Measurements from ENCODE around the gene ATP5MC2. TPM values are rescaled to one million over a fixed set of nuclear protein-coding genes. Genes with fewer than 3 reads are reported as not detected.
"Not testable (repeated sequence)": the region's sequence is repeated elsewhere in the genome, so short reads cannot be mapped to it uniquely, and the experiment has no call there.

ATP5MC2 gene
- total and polyA plus RNA-seq, 2 donors = 109 to 513 TPM

DNA sequence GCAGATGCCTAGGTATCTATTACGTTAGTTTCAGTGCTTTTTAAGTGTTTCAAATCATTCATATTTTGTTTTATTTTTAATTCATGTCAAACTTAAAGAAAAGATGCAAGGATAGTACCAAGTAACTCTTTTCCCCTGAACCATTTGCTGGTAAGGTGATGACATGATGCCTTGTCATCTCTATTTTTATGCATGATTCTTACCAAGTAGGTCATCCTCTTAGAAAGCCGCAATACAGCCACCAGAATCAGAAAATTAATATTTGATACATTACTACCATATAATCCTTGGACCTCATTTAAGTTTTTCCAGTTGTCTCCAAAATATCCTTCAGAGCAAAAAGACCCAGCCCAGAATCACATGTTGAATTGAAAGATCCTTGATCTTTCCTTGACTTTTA lies 22.3 kb downstream of the ATP5MC2 start:
- Histone ChIP-seq H3K27ac (ENCODE audit: low read depth) (no peak overlapping the region), H3K36me3 (ENCODE audit: insufficient read depth) (no peaks in the 10 kb centered on the region), H3K4me3 (ENCODE audit: low read depth, low read length) (no peak overlapping the region), H3K4me1 (ENCODE audit: insufficient read depth) (no peaks in the 10 kb centered on the region)
- DNase-seq (ENCODE audit: extremely low spot score) = no peak
- 94% methylated on average over 2 of the region's 2 CpGs for WGBS

DNA sequence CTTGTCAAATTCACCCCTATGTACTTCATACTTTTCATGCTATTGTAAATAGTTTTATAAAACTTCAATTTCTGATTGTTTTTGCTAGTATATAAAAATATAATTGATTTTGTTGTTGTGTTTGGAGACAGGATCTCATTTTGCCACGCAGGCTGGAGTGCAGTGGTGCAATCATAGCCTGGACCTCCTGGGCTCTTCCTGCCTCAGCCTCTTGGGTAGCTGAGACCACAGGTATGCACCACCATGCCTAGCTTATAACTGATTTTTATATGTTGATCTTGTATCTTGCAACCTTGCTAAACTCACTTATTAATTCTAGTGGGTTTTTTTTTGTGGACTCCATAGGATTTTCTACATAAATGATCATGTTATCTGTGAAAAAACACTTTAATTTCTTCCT lies 23.5 kb downstream of the ATP5MC2 start:
- Histone ChIP-seq H3K27ac (ENCODE audit: low read depth) (no peak overlapping the region), H3K4me3 (ENCODE audit: low read depth, low read length) (no peak overlapping the region), H3K36me3 (ENCODE audit: insufficient read depth) (no peaks in the 10 kb centered on the region), H3K4me1 (ENCODE audit: insufficient read depth) (no peaks in the 10 kb centered on the region)
- WGBS = 80% methylated on average over 1 of the region's 1 CpG
- DNase-seq (ENCODE audit: extremely low spot score) = no peak

DNA sequence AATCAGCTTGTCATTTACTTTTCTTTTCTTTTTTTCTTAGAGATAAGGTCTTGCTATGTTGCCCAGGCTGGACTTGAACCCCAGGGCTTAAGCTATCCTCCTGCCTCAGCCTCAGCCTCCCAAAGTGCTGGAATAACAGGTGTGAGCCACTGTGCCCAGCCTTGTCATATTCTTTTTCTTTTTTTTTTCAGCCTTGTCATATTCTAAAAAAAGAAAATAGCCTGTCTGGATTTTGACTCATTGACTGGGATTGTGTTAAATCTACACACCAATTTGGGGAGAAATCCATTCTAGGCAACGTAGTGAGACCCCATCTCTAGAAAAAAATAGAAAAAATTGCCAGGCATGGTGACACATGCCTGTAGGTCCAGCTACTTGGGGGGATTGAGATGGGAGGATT lies 24.1 kb downstream of the ATP5MC2 start:
- H3K36me3 ChIP-seq (ENCODE audit: insufficient read depth) = no peaks in the 10 kb centered on the region
- no peak for DNase-seq (ENCODE audit: extremely low spot score)
- H3K4me3 ChIP-seq (ENCODE audit: low read depth, low read length) = no peak overlapping the region
- 70% methylated on average over 1 of the region's 1 CpG for WGBS
- H3K4me1 ChIP-seq (ENCODE audit: insufficient read depth) = no peaks in the 10 kb centered on the region
- no peak overlapping the region for H3K27ac ChIP-seq (ENCODE audit: low read depth)

DNA sequence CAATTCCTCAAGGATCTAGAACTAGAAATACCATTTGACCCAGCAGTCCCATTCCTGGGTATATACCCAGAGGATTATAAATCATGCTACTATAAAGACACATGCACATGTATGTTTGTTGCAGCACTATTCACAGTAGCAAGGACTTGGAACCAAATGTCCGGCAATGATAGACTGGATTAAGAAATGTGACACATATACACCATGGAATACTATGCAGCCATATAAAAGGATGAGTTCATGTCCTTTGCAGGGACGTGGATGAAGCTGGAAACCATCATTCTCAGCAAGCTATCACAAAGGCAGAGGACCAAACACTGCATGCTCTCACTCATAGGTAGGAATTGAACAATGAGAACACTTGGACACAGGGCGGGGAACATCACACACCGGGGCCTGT lies 29.6 kb downstream of the ATP5MC2 start:
- H3K4me1 ChIP-seq (ENCODE audit: insufficient read depth); DNase-seq (ENCODE audit: extremely low spot score); H3K27ac ChIP-seq (ENCODE audit: low read depth); H3K36me3 ChIP-seq (ENCODE audit: insufficient read depth); H3K4me3 ChIP-seq (ENCODE audit: low read depth, low read length): not testable (repeated sequence)
- 92% methylated on average over 4 of the region's 4 CpGs for WGBS

DNA sequence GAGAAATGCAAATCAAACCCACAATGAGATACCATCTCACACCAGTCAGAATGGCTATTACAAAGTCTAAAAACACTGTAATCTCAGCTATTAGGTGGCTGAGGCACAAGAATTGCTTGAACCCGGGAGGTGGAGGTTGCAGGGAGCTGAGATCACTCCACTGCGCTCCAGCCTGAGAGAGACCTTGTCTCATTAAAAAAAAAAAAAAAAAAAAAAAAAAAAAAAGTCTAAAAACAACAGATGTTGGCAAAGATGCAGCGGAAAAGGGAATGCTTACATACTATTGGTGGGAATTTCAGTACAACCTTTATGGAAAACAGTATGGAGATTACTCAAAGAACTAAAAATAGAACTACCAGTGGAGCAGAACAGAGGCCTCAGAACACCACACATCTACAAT lies 30.7 kb downstream of the ATP5MC2 start:
- WGBS = 73% methylated on average over 3 of the region's 3 CpGs
- Histone ChIP-seq H3K36me3 (ENCODE audit: insufficient read depth) (no peaks in the 10 kb centered on the region), H3K4me3 (ENCODE audit: low read depth, low read length) (no peak overlapping the region), H3K27ac (ENCODE audit: low read depth) (no peak overlapping the region), H3K4me1 (ENCODE audit: insufficient read depth) (no peaks in the 10 kb centered on the region)
- no peak for DNase-seq (ENCODE audit: extremely low spot score)

DNA sequence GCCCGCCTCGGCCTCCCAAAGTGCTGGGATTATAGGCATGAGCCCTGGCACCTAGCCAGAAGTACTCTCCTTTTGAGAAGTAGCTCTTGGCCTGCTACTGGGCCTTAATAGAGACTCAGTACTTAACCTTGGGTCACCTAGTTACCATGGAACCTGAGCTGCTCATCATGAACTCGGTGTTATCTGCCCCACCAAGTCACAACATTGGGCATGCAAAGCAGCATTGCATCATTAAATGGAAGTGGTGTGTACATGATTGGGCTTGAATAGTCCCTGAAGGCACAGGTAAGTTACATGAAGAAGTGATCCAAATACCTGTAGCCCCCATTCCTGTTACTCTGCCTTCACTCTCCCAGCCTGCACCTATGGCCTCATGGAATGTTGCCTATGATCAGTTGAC lies 31.8 kb downstream of the ATP5MC2 start:
- Histone ChIP-seq H3K4me3 (ENCODE audit: low read depth, low read length) (no peak overlapping the region), H3K36me3 (ENCODE audit: insufficient read depth) (no peaks in the 10 kb centered on the region), H3K27ac (ENCODE audit: low read depth) (no peak overlapping the region), H3K4me1 (ENCODE audit: insufficient read depth) (no peaks in the 10 kb centered on the region)
- 95% methylated on average over 3 of the region's 3 CpGs for WGBS
- no peak for DNase-seq (ENCODE audit: extremely low spot score)

DNA sequence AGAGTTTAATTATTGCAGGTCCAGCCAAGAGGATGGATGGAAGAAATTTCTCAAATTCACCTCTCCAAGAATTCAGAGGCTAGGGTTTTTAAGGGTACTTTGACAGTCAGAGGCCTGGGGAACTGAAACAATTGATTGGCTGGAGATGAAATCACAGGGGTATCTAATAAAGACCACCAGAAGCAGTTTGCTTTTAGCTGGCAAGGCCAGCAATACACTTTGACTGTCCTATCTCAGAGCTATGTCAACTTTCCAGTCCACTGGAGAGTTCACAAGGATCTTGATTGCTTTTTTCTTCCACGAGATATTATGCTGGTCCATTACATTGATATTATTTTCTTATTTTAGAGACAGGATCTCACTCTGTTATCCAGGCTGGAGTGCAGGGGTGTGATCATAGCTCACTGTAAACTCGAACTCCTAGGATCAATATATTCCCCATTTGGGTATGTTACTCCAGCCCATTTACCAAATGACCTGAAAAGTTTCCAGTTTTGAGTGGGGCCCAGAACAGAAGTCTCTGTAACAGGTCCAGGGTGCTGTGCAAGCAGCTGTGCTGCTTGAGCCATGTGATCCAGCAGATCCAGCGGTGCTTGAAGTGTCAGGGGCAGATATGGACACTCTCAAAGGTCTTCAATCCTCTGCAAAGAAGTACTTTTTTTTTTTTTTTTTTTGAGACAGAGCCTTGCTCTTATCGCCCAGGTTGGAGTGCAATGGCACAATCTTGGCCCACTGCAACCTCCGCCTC lies 32.5 kb downstream of the ATP5MC2 start:
- H3K4me3 ChIP-seq (ENCODE audit: low read depth, low read length) = no peak overlapping the region
- 73% methylated on average over 5 of the region's 5 CpGs for WGBS
- H3K27ac ChIP-seq (ENCODE audit: low read depth) = no peak overlapping the region
- DNase-seq (ENCODE audit: extremely low spot score) = no peak
- H3K4me1 ChIP-seq (ENCODE audit: insufficient read depth) = no peaks in the 10 kb centered on the region
- H3K36me3 ChIP-seq (ENCODE audit: insufficient read depth) = no peaks in the 10 kb centered on the region

DNA sequence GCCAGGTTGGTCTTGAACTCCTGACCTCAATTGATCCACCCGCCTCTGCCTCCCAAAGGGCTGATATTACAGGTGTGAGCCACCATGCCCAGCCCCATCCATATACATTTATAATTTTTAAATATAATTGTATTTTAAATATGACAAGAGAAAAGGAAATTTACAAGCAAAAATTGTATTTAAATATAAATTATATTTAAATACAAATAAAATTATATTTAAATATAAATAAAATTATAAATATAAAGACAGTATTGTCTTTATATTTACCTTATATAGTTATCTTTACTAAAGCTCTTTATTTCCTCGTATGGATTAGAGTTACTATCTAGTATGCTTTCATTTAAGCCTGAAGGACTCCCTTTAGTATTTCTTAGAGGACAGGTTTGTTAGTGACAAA lies 37.8 kb downstream of the ATP5MC2 start:
- Histone ChIP-seq H3K4me3 (ENCODE audit: low read depth, low read length) (no peak overlapping the region), H3K36me3 (ENCODE audit: insufficient read depth) (no peaks in the 10 kb centered on the region), H3K27ac (ENCODE audit: low read depth) (no peak overlapping the region), H3K4me1 (ENCODE audit: insufficient read depth) (no peaks in the 10 kb centered on the region)
- 91% methylated on average over 2 of the region's 2 CpGs for WGBS
- DNase-seq (ENCODE audit: extremely low spot score) = no peak

DNA sequence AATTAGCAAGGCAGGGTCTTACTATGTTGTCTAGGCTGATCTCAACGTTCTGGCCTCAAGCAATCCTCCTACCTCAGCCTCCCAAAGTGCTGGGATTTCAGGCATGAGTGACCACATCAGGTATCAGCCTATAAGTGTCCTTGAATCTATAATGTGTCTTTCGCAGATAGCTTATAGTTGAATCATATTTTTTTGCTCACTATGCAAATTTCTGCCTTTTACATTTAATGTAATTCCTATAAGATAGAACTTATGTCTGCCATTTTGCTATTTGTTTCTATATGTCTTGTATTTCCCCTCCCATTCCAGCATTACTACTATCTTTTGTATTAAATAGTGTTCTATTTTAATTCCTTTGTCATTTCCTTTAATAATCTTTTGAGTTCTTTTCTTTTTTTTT lies 39.2 kb downstream of the ATP5MC2 start:
- WGBS = 36% methylated on average over 2 of the region's 2 CpGs
- Histone ChIP-seq H3K4me3 (ENCODE audit: low read depth, low read length) (no peak overlapping the region), H3K27ac (ENCODE audit: low read depth) (no peak overlapping the region), H3K36me3 (ENCODE audit: insufficient read depth) (no peaks in the 10 kb centered on the region), H3K4me1 (ENCODE audit: insufficient read depth) (no peaks in the 10 kb centered on the region)
- no peak for DNase-seq (ENCODE audit: extremely low spot score)

DNA sequence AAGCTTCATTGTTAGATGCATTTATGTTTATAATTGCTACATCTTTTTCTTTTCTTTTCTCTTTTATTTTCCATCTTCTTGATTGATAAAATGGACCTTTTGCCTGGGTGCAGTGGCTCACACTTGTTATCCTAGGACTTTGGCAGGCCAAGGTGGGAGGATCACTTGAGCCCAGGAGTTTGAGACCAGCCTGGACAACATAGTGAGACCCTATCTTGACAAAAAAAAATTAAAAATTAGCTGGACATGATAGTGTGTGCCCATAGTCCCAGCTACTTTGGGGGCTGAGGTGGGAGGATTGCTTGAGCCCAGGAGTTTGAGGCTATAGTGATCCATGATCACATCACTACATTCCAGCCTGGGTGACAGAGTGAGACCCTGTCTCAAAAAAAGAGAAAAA lies 40.2 kb downstream of the ATP5MC2 start:
- H3K27ac ChIP-seq (ENCODE audit: low read depth); H3K4me3 ChIP-seq (ENCODE audit: low read depth, low read length); DNase-seq (ENCODE audit: extremely low spot score); H3K36me3 ChIP-seq (ENCODE audit: insufficient read depth); H3K4me1 ChIP-seq (ENCODE audit: insufficient read depth): not testable (repeated sequence)

DNA sequence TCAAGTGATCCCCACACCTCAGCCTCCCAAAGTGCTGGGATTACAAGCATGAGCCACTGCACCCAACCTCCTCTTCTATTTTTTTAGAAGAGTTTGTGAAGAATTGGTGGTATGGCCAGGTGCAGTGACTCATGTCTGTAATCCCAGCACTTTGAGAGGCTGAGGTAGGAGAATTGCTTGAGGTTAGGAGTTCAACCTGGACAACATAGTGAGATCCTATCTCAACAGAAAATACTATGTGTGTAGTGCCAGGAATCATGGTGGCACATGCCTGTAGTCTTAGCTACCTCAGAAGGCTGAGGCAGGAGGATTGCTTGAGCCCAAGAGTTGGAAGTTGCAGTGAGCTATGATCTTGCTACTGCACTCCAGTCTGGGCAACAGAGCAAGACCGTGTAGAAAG lies 44.2 kb downstream of the ATP5MC2 start:
- Histone ChIP-seq H3K4me3 (ENCODE audit: low read depth, low read length) (no peak overlapping the region), H3K27ac (ENCODE audit: low read depth) (no peak overlapping the region), H3K36me3 (ENCODE audit: insufficient read depth) (no peaks in the 10 kb centered on the region), H3K4me1 (ENCODE audit: insufficient read depth) (no peaks in the 10 kb centered on the region)
- WGBS = 69% methylated on average over 1 of the region's 1 CpG
- no peak for DNase-seq (ENCODE audit: extremely low spot score)

DNA sequence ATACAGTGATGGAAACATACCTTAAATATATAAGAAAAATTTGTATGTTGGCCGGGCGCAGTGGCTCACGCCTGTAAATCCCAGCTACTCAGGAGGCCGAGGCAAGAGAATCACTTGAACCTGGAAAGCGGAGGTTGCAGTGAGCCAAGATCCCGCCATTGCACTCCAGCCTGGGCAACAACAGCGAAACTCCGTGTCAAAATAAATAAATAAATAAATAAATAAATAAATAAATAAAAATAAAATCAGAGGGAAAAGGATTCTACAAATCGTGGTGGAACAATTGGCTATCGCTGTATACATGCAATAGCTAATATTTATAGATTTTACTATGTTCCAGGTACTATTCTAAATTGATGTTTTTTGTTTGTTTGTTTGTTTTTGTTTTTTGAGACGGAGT lies 48.0 kb downstream of the ATP5MC2 start:
- WGBS = 83% methylated on average over 11 of the region's 11 CpGs
- Histone ChIP-seq H3K36me3 (ENCODE audit: insufficient read depth) (no peaks in the 10 kb centered on the region), H3K4me3 (ENCODE audit: low read depth, low read length) (no peak overlapping the region), H3K27ac (ENCODE audit: low read depth) (no peak overlapping the region), H3K4me1 (ENCODE audit: insufficient read depth) (peaks cover 3% of the 10 kb centered on the region)
- DNase-seq (ENCODE audit: extremely low spot score) = no peak

DNA sequence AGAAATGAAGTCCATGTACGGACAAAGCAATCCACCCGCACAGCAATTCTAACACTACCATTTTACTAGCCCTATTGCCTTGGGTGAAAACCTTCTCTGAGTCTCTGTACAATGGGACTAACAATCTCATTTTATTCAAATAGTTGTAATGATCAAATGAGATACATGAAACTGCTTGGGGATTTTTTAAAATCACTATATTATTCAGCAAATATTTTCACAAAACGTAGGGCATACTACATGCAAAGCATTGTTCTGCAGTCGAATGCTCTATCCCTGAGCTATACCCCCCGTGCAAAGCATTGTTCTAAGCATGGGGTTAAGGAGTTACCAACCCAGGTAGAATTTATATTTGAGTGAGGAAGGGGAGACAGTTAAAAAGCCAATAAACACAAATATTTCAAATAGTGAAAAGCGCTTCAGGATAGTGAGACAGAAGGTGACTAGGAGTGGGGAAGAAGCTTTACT lies 49.1 kb downstream of the ATP5MC2 start:
- no peaks in the 10 kb centered on the region for H3K36me3 ChIP-seq (ENCODE audit: insufficient read depth)
- no peak for DNase-seq (ENCODE audit: extremely low spot score)
- 24% methylated on average over 6 of the region's 6 CpGs for WGBS
- H3K4me3 ChIP-seq (ENCODE audit: low read depth, low read length) = peak overlapping the region; percentile 60
- no peak overlapping the region for H3K27ac ChIP-seq (ENCODE audit: low read depth)
- H3K4me1 ChIP-seq (ENCODE audit: insufficient read depth) = peaks cover 3% of the 10 kb centered on the region

DNA sequence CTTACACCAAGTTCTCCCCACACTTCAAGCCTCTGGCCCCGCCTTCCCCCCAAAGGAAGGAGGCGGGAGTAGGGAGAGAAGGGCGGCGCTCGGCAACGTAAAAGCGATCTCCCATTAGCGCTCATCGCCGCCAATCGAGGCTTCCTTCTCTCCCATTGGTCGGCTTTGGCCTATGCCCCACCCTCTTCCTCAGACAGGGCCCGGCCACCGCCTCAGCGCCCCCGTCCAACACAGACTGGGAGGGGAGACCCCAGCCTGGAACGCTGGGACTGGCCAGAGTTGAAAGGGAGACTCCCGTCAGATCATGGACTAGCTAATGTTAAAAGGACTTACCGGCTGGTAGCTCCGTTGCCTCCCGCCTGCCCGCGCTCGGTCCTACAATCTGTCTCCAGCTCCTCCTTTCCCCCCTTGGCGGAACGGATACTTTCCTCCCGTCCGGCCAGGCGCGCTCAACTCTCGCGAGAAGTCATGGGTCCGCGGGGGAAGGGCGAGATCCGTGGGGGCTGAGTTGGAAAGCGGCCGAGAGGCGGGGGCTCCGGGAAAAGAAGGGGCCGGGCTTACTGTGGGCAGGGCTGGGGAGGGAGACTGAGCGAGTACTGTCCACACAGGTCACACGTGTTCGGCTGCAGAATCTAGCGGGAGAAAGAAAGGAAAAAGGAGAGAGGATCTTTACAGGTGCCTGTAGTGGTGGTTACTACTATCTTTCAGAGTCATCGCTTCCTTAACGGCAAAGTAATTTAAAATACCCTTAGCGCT lies 49.8 kb downstream of the ATP5MC2 start, which contains the start of gene ATF7:
Gene ATF7, minus strand, starts transcription at position 437 of the 756 bp plus-strand sequence. CDS start 25,382 bp downstream, outside the sequence.
- under 1% methylated on average over 48 of the region's 48 CpGs for WGBS
- Histone ChIP-seq H3K36me3 (ENCODE audit: insufficient read depth) (no peaks in the 10 kb centered on the region), H3K4me3 (ENCODE audit: low read depth, low read length) (peak within 1 kb of the TSS; percentile 60), H3K27ac (ENCODE audit: low read depth) (peak within 1 kb of the TSS; percentile 95), H3K4me1 (ENCODE audit: insufficient read depth) (peaks cover 3% of the 10 kb centered on the region)
- peak; percentile 98 for DNase-seq (ENCODE audit: extremely low spot score)
